H1 (cell line): ENCODE data around the gene AUH. TPM values are rescaled to one million over a fixed set of nuclear protein-coding genes. Genes with fewer than 3 reads are reported as not detected.

Experiments used
- CTCF ChIA-PET: fragments of 300-600 bp; sonication (Branson Sonifier 250); formaldehyde crosslinking; loops from one replicate; lab custom pipeline; 2021; ENCODE audit not compliant: partially characterized antibody; lab: Charles Lee
- POLR2A ChIA-PET: fragments of 300-600 bp; sonication (Branson Sonifier 250); formaldehyde crosslinking; loops from one replicate; lab custom pipeline; 2021; ENCODE audit warnings: inconsistent platforms; ENCODE audit not compliant: partially characterized antibody; lab: Charles Lee
- DNase-seq, 2 experiments: peaks; one replicate each; pipeline versions ENCODE4 v3.0.0 to v3.0.0-alpha.2; 2010 to 2022; ENCODE audit warnings: low spot score in 2 of 2, low read depth in 1 of 2, mixed read lengths in 1 of 2
- FAIRE-seq: peaks from 2 replicates; lab custom pipeline; 2011; peaks lifted over from hg19 to GRCh38; lab: Jason Lieb, UNC
- H2AFZ ChIP-seq: 2 replicates; pipeline ENCODE4 v1.8.1; 2012; ENCODE audit warnings: low read length, inconsistent platforms
- H2AK5ac ChIP-seq: 2 replicates; pipeline ENCODE4 v1.6.1; 2013; ENCODE audit warnings: low read depth, low read length
- H2BK120ac ChIP-seq: replicated peaks from 2 replicates; pipeline ENCODE3; 2013; ENCODE audit warnings: low read depth, low read length, inconsistent platforms
- H2BK12ac ChIP-seq: 2 replicates; pipeline ENCODE4 v1.6.1; 2013; ENCODE audit warnings: low read depth, low read length
- H2BK15ac ChIP-seq: 2 replicates; pipeline ENCODE4 v1.6.1; 2013; ENCODE audit warnings: low read length
- H2BK20ac ChIP-seq: 2 replicates; pipeline ENCODE4 v1.6.1; 2013; ENCODE audit warnings: low read length
- H2BK5ac ChIP-seq: 2 replicates; pipeline ENCODE4 v1.6.1; 2013; ENCODE audit warnings: low read depth, low read length
- H3K14ac ChIP-seq: 2 replicates; pipeline ENCODE4 v1.6.1; 2013; ENCODE audit warnings: inconsistent platforms; ENCODE audit not compliant: insufficient read length
- H3K18ac ChIP-seq: 2 replicates; pipeline ENCODE4 v1.6.1; 2013; ENCODE audit warnings: low read length; ENCODE audit errors: extremely low read depth
- H3K23ac ChIP-seq: 2 replicates; pipeline ENCODE4 v1.6.1; 2013; ENCODE audit warnings: inconsistent platforms; ENCODE audit not compliant: insufficient read length
- H3K23me2 ChIP-seq: 2 replicates; pipeline ENCODE4 v1.6.1; 2013; ENCODE audit warnings: low read depth, low read length
- H3K27ac ChIP-seq: 2 replicates; pipeline ENCODE4 v1.6.1; 2011; ENCODE audit warnings: low read depth, low read length, inconsistent platforms
- H3K27me3 ChIP-seq, 4 experiments: replicated peaks in 1 of 4; 1 replicate in 1 of 4; 2 replicates in 3 of 4; pipeline versions ENCODE4 v1.6.1 to v1.8.1; 2011 to 2013; ENCODE audit warnings: low read length in 3 of 4, mild to moderate bottlenecking in 3 of 4, inconsistent platforms in 2 of 4, mixed read lengths in 2 of 4, moderate library complexity in 1 of 4; ENCODE audit not compliant: control insufficient read depth in 3 of 4, insufficient read depth in 3 of 4; ENCODE audit errors: extremely low read depth in 1 of 4
- H3K36me3 ChIP-seq, 4 experiments: 2 replicates each; pipeline versions ENCODE4 v1.6.1 to v1.8.1; 2011 to 2013; ENCODE audit warnings: mild to moderate bottlenecking in 4 of 4, low read length in 3 of 4, moderate library complexity in 2 of 4, control low read depth in 1 of 4, inconsistent platforms in 1 of 4; ENCODE audit not compliant: insufficient read depth in 4 of 4, control insufficient read depth in 2 of 4
- H3K4ac ChIP-seq: replicated peaks from 2 replicates; pipeline ENCODE3; 2013; ENCODE audit warnings: low read length, low read depth, mixed read lengths, inconsistent platforms; ENCODE audit not compliant: insufficient read length
- H3K4me1 ChIP-seq, 4 experiments: replicated peaks in 1 of 4; 1 replicate in 1 of 4; 2 replicates in 3 of 4; pipeline versions ENCODE4 v1.6.1 to v1.8.1; 2011 to 2013; ENCODE audit warnings: low read length in 3 of 4, inconsistent platforms in 2 of 4, mixed read lengths in 1 of 4; ENCODE audit not compliant: insufficient read depth in 4 of 4, control insufficient read depth in 3 of 4
- H3K4me2 ChIP-seq, 2 experiments: 2 replicates each; pipeline versions ENCODE4 v1.6.1 to v1.8.1; 2011 to 2013; ENCODE audit warnings: low read depth in 2 of 2, low read length in 2 of 2, control low read depth in 1 of 2, inconsistent platforms in 1 of 2, mild to moderate bottlenecking in 1 of 2; ENCODE audit not compliant: insufficient read depth in 1 of 2
- H3K4me3 ChIP-seq, 4 experiments: fragments of 200-600, 300-600 bp in 1 of 4; sonication (generic), shearing (Covaris generic), sonication (Bioruptor Twin) in 1 of 4; 2 replicates each; pipeline versions ENCODE4 v1.5.1 to v1.8.1; 2011 to 2016; ENCODE audit warnings: low read length in 4 of 4, low read depth in 3 of 4, control low read depth in 2 of 4, inconsistent platforms in 2 of 4, mild to moderate bottlenecking in 2 of 4, mixed read lengths in 1 of 4, moderate library complexity in 1 of 4; ENCODE audit not compliant: insufficient read depth in 2 of 4; ENCODE audit errors: extremely low read depth in 1 of 4
- H3K56ac ChIP-seq: replicated peaks from 2 replicates; pipeline ENCODE3; 2013; ENCODE audit warnings: low read depth, mild to moderate bottlenecking, mixed read lengths, low read length, inconsistent platforms; ENCODE audit not compliant: insufficient read length
- H3K79me1 ChIP-seq: 2 replicates; pipeline ENCODE4 v1.6.1; 2013; ENCODE audit warnings: low read depth, low read length, control low read depth
- H3K79me2 ChIP-seq, 2 experiments: 2 replicates each; pipeline versions ENCODE4 v1.6.1 to v1.8.1; 2012 to 2013; ENCODE audit warnings: low read length in 2 of 2, mild to moderate bottlenecking in 2 of 2, inconsistent platforms in 1 of 2; ENCODE audit not compliant: insufficient read depth in 2 of 2, control insufficient read depth in 1 of 2
- H3K9ac ChIP-seq, 4 experiments: replicated peaks in 1 of 4; 1 replicate in 1 of 4; 2 replicates in 3 of 4; pipeline versions ENCODE4 v1.6.1 to v1.8.1; 2011 to 2013; ENCODE audit warnings: low read depth in 3 of 4, low read length in 3 of 4, control low read depth in 2 of 4, mild to moderate bottlenecking in 2 of 4, moderate library complexity in 2 of 4, inconsistent platforms in 1 of 4; ENCODE audit errors: extremely low read depth in 1 of 4
- H3K9me3 ChIP-seq, 2 experiments: 2 replicates each; pipeline versions ENCODE4 v1.6.1 to v1.8.1; 2012 to 2013; ENCODE audit warnings: mild to moderate bottlenecking in 2 of 2, moderate library complexity in 2 of 2, control low read depth in 1 of 2, inconsistent platforms in 1 of 2, low read depth in 1 of 2, low read length in 1 of 2, mixed read lengths in 1 of 2; ENCODE audit not compliant: insufficient read depth in 2 of 2
- H4K20me1 ChIP-seq, 2 experiments: replicated peaks in 1 of 2; 2 replicates each; pipeline versions ENCODE3 to v1.8.1; 2011 to 2013; ENCODE audit warnings: inconsistent platforms in 2 of 2, low read length in 2 of 2, mild to moderate bottlenecking in 1 of 2; ENCODE audit not compliant: insufficient read depth in 2 of 2, control insufficient read depth in 1 of 2
- H4K5ac ChIP-seq: 2 replicates; pipeline ENCODE4 v1.6.1; 2013; ENCODE audit warnings: low read length, low read depth, mixed read lengths, inconsistent platforms; ENCODE audit not compliant: insufficient read length
- H4K8ac ChIP-seq: 2 replicates; pipeline ENCODE4 v1.8.0; 2013; ENCODE audit warnings: mild to moderate bottlenecking, moderate library complexity, low read length, inconsistent platforms; ENCODE audit not compliant: insufficient read depth; ENCODE audit errors: extremely low read depth
- H4K91ac ChIP-seq: replicated peaks from 2 replicates; pipeline ENCODE3; 2013; ENCODE audit warnings: low read length, mixed read lengths, inconsistent platforms; ENCODE audit not compliant: insufficient read length
- BACH1 ChIP-seq: IDR thresholded peaks from 2 replicates; pipeline ENCODE4 v1.6.1; 2012; ENCODE audit warnings: low read length, improper control_type of control experiment
- CHD1 ChIP-seq: IDR thresholded peaks from 2 replicates; pipeline ENCODE4 v1.6.1; 2012; ENCODE audit warnings: low read depth, low read length, improper control_type of control experiment
- CHD2 ChIP-seq: IDR thresholded peaks from 2 replicates; pipeline ENCODE4 v1.6.1; 2012; ENCODE audit warnings: low read length, improper control_type of control experiment
- EP300 ChIP-seq, 2 experiments: IDR thresholded peaks; 1 replicate in 1 of 2; 2 replicates in 1 of 2; pipeline ENCODE4 v1.6.1; 2011 to 2012; ENCODE audit warnings: low read depth in 2 of 2, low read length in 2 of 2, mild to moderate bottlenecking in 2 of 2, borderline replicate concordance in 1 of 2, inconsistent platforms in 1 of 2, moderate library complexity in 1 of 2
- HDAC6 ChIP-seq: IDR thresholded peaks from one replicate; pipeline ENCODE4 v1.7.1; 2012; ENCODE audit warnings: low read depth, mild to moderate bottlenecking, inconsistent platforms, low read length, moderate library complexity
- RFX5 ChIP-seq: IDR thresholded peaks from 2 replicates; pipeline ENCODE4 v1.6.1; 2011; ENCODE audit warnings: low read depth, low read length, improper control_type of control experiment, borderline replicate concordance
- TEAD4 ChIP-seq: IDR thresholded peaks from 2 replicates; pipeline ENCODE4 v1.6.1; 2012; ENCODE audit warnings: low read depth, low read length, inconsistent platforms, mixed read lengths
- polyA plus RNA-seq, 7 experiments: library from polyadenylated mRNA; depleted of rRNA in 3 of 7; stranded (reverse) in 5 of 7; unstranded in 2 of 7; fragments of >200 nt in 5 of 7; fragments of 200-250 nt in 2 of 7; gene quantifications; 1 replicate in 5 of 7; 2 replicates in 1 of 7; 4 replicates in 1 of 7; pipeline versions ENCODE4 v1.2.1 to v1.2.3, GENCODE V29; 2011 to 2013; ENCODE audit warnings: missing spikeins in 2 of 7, mixed read lengths in 2 of 7
- total RNA-seq: library from RNA; stranded (reverse); fragmentation: NEBNext Ultra II Directional; extraction: Animal tissue kit (Norgen Biotek cat#: 25700); gene quantifications from 2 replicates; pipeline ENCODE4 v1.2.1, GENCODE V29; 2021
- TF ChIP-seq, protein P1 (sequence below): IDR thresholded peaks from 2 replicates; pipeline ENCODE4 v1.6.1; 2011; ENCODE audit warnings: low read depth, mild to moderate bottlenecking, low read length; ENCODE audit not compliant: insufficient read depth

The AUH gene
- total and polyA plus RNA-seq, 2 of the 8 experiments (the other 6 are each of a cell fraction or from before 2014, with no cell fraction given) = 5.8 to 21.9 TPM

DNA sequence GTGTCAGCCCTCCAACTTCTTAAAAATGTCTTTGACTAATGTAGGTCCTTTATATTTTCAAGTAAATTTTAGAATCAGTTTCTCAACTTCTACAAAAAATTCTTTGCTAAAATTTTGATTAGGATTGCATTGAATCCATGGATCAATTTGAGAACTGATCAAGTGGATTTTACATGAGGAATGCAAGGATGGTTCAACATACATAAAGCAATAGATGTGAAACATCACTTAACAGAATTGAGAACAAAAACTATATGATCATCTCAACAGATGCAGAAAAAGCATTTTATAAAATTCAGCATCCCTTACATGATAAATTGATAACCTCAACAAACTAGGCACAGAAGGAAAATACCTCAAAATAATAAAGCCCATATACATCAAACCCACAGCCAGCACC, 190.8 kb downstream of the AUH start:
- H4K20me1 ChIP-seq = no peaks in the 10 kb centered on the region
- no peak overlapping the region for H3K56ac ChIP-seq
- no peaks in the 10 kb centered on the region for H3K79me2 ChIP-seq
- no peak overlapping the region for H3K23ac ChIP-seq
- H3K4me1 ChIP-seq = no peaks in the 10 kb centered on the region
- H3K4ac ChIP-seq = no peak overlapping the region
- no peak overlapping the region for H3K4me2 ChIP-seq
- no peak overlapping the region for H2AK5ac ChIP-seq
- FAIRE-seq (no peak), DNase-seq (no peak)
- H3K79me1 ChIP-seq = no peaks in the 10 kb centered on the region
- H3K27ac ChIP-seq = no peak overlapping the region
- H2BK120ac ChIP-seq = no peak overlapping the region
- no peak overlapping the region for H2BK5ac ChIP-seq
- no peak overlapping the region for H3K4me3 ChIP-seq
- CTCF ChIA-PET = no interaction called here
- POLR2A ChIA-PET = no interaction called here
- no peak overlapping the region for H3K14ac ChIP-seq
- no peak overlapping the region for H3K9ac ChIP-seq
- TF ChIP-seq CHD2 = no peak
- no peak for TF ChIP-seq TEAD4
- TF ChIP-seq HDAC6 = no peak
- no peak for TF ChIP-seq BACH1
- TF ChIP-seq CHD1 = no peak
- no peak for TF ChIP-seq EP300 (IDR thresholded peaks at IDR 0.05; ENCODE audit: borderline replicate concordance in 1 of 2, low read depth in 2 of 2, low read length in 2 of 2)
- no peak for TF ChIP-seq RFX5
- TF ChIP-seq, protein P1, sequence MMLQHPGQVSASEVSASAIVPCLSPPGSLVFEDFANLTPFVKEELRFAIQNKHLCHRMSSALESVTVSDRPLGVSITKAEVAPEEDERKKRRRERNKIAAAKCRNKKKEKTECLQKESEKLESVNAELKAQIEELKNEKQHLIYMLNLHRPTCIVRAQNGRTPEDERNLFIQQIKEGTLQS = no peak
- no peak overlapping the region for H4K8ac ChIP-seq
- no peaks in the 10 kb centered on the region for H3K36me3 ChIP-seq
- H3K18ac ChIP-seq = no peak overlapping the region
- no peak overlapping the region for H2BK20ac ChIP-seq
- H2BK12ac ChIP-seq = no peak overlapping the region
- no peaks in the 10 kb centered on the region for H3K27me3 ChIP-seq
- H2AFZ ChIP-seq = no peak overlapping the region
- H4K5ac ChIP-seq = no peak overlapping the region
- H3K23me2 ChIP-seq = 0 out of 2 replicates have a peak, but pooled peaks cover 2% of the 10 kb centered on the region
- H2BK15ac ChIP-seq = no peak overlapping the region
- H4K91ac ChIP-seq = no peak overlapping the region
- no peaks in the 10 kb centered on the region for H3K9me3 ChIP-seq
